ENCODE data around the gene BCR. TPM values are rescaled to one million over a fixed set of nuclear protein-coding genes. Genes with fewer than 3 reads are reported as not detected.
A peak's percentile ranks its signal among the peaks of the same experiment; 100 is the strongest.

The BCR gene
- total RNA-seq, 1 donor from 2014 or later = 268 TPM

DNA sequence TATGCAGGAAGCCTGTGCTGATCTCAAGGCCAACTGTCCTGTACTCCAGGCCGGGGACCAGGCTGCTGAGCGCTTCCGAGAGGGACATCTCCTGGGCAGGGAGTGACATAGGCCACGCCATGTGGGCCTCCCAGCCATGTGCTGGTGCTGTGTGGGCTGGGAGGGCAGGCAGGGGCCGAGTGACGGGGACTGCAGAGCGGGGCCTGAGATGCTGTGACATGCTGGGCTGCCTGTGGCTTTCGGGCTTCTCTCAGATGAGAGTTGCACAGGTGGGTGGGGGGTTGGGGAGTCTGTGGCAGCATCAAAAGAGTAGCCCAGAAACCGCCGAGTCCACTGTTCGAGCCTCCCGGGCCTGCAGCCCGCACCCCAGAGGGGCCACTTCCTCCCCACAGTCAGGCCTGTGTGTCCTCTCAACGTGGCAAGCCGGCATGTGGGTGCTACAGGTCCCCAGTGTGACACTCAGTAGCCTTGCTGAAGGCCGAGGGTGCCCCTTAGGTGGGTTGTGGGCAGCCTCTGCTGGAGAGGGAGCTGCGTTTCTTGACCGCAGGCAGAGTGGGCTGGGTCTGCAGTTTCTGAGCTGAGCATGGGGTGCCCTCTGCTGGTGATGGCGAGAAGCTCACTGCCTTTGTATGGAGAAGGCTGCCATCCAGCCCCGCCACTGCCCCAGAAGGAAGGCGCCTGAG, 101.2 kb downstream of the BCR start:
- Mint-ChIP-seq H3K9me3 (ENCODE audit: unreplicated experiment) (peaks cover 19% of the 10 kb centered on the region), H3K27me3 (ENCODE audit: unreplicated experiment) (peaks cover 12% of the 10 kb centered on the region), H3K36me3 (ENCODE audit: unreplicated experiment) (peaks cover 4% of the 10 kb centered on the region), H3K27ac (ENCODE audit: unreplicated experiment) (no peak overlapping the region), H3K4me3 (ENCODE audit: unreplicated experiment) (no peak overlapping the region), H3K4me1 (ENCODE audit: low read depth, unreplicated experiment) (peaks cover 16% of the 10 kb centered on the region)
- DNase-seq = peak; percentile 93
- TF ChIP-seq, protein P1, sequence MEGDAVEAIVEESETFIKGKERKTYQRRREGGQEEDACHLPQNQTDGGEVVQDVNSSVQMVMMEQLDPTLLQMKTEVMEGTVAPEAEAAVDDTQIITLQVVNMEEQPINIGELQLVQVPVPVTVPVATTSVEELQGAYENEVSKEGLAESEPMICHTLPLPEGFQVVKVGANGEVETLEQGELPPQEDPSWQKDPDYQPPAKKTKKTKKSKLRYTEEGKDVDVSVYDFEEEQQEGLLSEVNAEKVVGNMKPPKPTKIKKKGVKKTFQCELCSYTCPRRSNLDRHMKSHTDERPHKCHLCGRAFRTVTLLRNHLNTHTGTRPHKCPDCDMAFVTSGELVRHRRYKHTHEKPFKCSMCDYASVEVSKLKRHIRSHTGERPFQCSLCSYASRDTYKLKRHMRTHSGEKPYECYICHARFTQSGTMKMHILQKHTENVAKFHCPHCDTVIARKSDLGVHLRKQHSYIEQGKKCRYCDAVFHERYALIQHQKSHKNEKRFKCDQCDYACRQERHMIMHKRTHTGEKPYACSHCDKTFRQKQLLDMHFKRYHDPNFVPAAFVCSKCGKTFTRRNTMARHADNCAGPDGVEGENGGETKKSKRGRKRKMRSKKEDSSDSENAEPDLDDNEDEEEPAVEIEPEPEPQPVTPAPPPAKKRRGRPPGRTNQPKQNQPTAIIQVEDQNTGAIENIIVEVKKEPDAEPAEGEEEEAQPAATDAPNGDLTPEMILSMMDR (IDR thresholded peaks at IDR 0.05; ENCODE audit: partially characterized antibody, unreplicated experiment) = peak; percentile 97

DNA sequence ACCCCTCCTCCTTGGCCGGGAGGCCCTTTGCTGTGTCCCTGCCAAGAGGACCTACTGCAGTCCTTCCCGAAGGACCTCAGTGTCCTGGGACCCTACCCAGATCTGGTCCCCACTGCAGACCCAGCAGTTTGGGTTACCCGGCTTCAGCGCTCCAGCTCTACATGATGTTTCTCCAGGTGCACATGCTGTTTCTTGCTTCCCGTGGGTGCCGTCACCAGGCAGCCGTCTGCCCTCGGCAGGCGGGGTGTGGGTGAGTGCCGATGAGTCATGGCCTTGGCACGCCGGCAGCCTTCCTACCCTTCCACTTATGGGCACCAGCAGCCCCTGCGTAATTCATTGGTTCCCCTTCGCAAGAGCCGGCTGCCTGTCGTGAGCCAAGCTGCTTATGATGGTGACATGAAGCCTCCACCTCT, 101.8 kb downstream of the BCR start:
- Mint-ChIP-seq H3K36me3 (ENCODE audit: unreplicated experiment) (peaks cover 4% of the 10 kb centered on the region), H3K27me3 (ENCODE audit: unreplicated experiment) (peaks cover 15% of the 10 kb centered on the region), H3K27ac (ENCODE audit: unreplicated experiment) (no peak overlapping the region), H3K9me3 (ENCODE audit: unreplicated experiment) (peaks cover 23% of the 10 kb centered on the region), H3K4me3 (ENCODE audit: unreplicated experiment) (no peak overlapping the region), H3K4me1 (ENCODE audit: low read depth, unreplicated experiment) (peaks cover 21% of the 10 kb centered on the region)
- TF ChIP-seq, protein P1 (IDR thresholded peaks at IDR 0.05; ENCODE audit: partially characterized antibody, unreplicated experiment) = peak; percentile 70
- DNase-seq = no peak

DNA sequence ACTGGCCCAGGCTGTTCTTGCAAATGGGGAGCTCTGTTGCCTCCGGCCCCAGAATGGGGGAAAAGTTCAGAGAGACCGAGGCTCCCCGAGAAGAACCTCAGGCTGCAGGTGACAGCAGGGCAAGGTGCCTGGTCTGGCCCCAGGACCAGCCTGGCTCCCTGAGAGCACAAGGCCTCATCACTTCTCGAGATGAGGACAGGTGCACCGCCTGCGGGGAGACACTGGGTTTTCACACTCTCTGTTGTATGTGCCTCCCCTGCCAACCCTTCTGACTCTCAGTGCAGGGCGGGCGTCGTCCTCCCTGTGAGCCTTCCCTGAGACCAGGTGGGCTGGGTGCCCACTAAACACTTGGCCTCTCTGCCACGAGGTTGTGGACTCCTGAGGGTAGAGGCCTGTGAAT, 102.2 kb downstream of the BCR start:
- peaks cover 15% of the 10 kb centered on the region for H3K27me3 Mint-ChIP-seq (ENCODE audit: unreplicated experiment)
- DNase-seq = no peak
- peaks cover 4% of the 10 kb centered on the region for H3K36me3 Mint-ChIP-seq (ENCODE audit: unreplicated experiment)
- H3K27ac Mint-ChIP-seq (ENCODE audit: unreplicated experiment) = no peak overlapping the region
- TF ChIP-seq, protein P1 (IDR thresholded peaks at IDR 0.05; ENCODE audit: partially characterized antibody, unreplicated experiment) = no peak
- H3K9me3 Mint-ChIP-seq (ENCODE audit: unreplicated experiment) = peaks cover 23% of the 10 kb centered on the region
- H3K4me1 Mint-ChIP-seq (ENCODE audit: low read depth, unreplicated experiment) = peaks cover 22% of the 10 kb centered on the region
- no peak overlapping the region for H3K4me3 Mint-ChIP-seq (ENCODE audit: unreplicated experiment)

DNA sequence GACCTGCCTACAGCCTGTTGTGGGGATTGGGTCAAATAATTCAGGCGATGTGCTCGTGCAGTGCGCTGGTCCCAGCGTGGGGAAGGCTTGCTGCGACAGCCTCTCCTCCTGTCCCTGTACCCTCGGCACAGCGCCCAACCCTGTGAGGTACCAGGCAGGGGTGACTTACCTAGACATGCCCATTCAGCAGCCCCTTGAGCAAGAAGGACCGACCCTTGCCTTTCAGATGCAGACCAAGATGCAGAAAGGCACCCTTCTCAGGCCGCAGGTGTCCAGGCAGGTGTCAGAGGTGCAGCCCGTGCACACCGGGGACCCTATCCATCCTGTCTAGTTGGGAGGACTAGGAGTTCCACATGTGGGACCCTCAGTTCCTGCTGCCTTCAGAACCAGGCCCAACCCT, 102.7 kb downstream of the BCR start:
- H3K27me3 Mint-ChIP-seq (ENCODE audit: unreplicated experiment) = peaks cover 15% of the 10 kb centered on the region
- H3K27ac Mint-ChIP-seq (ENCODE audit: unreplicated experiment) = no peak overlapping the region
- H3K9me3 Mint-ChIP-seq (ENCODE audit: unreplicated experiment) = peaks cover 24% of the 10 kb centered on the region
- TF ChIP-seq, protein P1 (IDR thresholded peaks at IDR 0.05; ENCODE audit: partially characterized antibody, unreplicated experiment) = no peak
- H3K4me1 Mint-ChIP-seq (ENCODE audit: low read depth, unreplicated experiment) = peaks cover 27% of the 10 kb centered on the region
- DNase-seq = no peak
- H3K36me3 Mint-ChIP-seq (ENCODE audit: unreplicated experiment) = peaks cover 4% of the 10 kb centered on the region
- no peak overlapping the region for H3K4me3 Mint-ChIP-seq (ENCODE audit: unreplicated experiment)

Data from glutamatergic neuron (in vitro differentiated cells).